B cell (primary cell): ENCODE results near the gene WASF3. TPM values are rescaled to one million over a fixed set of nuclear protein-coding genes. Genes with fewer than 3 reads are reported as not detected.

Experiments
- ATAC-seq: fragments of 200-7000 bp; cut with Tn5 transposase; one replicate; pipeline ENCODE4 v1.10.0; 2021; ENCODE audit warnings: low read depth, mild to moderate bottlenecking, moderate number of reproducible peaks, moderate library complexity
- CTCF ChIA-PET: fragments of 350-600 bp; sonication (Branson Sonifier 250); formaldehyde crosslinking; loops from one replicate; lab custom pipeline; 2021; ENCODE audit warnings: antibody characterized with exemption, inconsistent platforms; lab: Charles Lee
- POLR2A ChIA-PET: fragments of 350-600 bp; sonication (Branson Sonifier 250); formaldehyde crosslinking; loops from one replicate; lab custom pipeline; 2021; ENCODE audit warnings: antibody characterized with exemption; lab: Charles Lee
- DNase-seq: peaks from one replicate; pipeline ENCODE4 v3.0.0; 2013
- H2AFZ ChIP-seq: 2 replicates; pipeline ENCODE4 v1.6.1; 2012; ENCODE audit warnings: mild to moderate bottlenecking, low read depth, low read length; ENCODE audit not compliant: insufficient read depth, poor library complexity, severe bottlenecking
- H3K27ac ChIP-seq, 2 donors: 1 replicate in 1 of 2; 2 replicates in 1 of 2; pipeline ENCODE4 v1.5.1; 2012 to 2013; ENCODE audit warnings: low read length in 2 of 2, mild to moderate bottlenecking in 2 of 2, moderate library complexity in 1 of 2
- H3K27me3 ChIP-seq, 4 experiments: fragments of 200-600 bp in 1 of 4; sonication (generic) in 1 of 4; replicated peaks in 1 of 4; 1 replicate in 2 of 4; 2 replicates in 2 of 4; pipeline versions ENCODE4 v1.6.1 to v1.7.0; 2013 to 2016; ENCODE audit warnings: low read length in 3 of 4, mild to moderate bottlenecking in 2 of 4, mixed read lengths in 1 of 4, moderate library complexity in 1 of 4; ENCODE audit not compliant: insufficient read depth in 4 of 4, control insufficient read depth in 3 of 4; ENCODE audit errors: control extremely low read depth in 1 of 4
- H3K36me3 ChIP-seq, 2 experiments: replicated peaks in 1 of 2; 1 replicate in 1 of 2; 2 replicates in 1 of 2; pipeline versions ENCODE4 v1.6.1 to v1.7.1; 2013; ENCODE audit warnings: low read length in 1 of 2; ENCODE audit not compliant: insufficient read depth in 2 of 2, control insufficient read depth in 1 of 2; ENCODE audit errors: control extremely low read depth in 1 of 2, extremely low read depth in 1 of 2
- H3K4me1 ChIP-seq, 2 donors: fragments of 200-600 bp in 1 of 2; sonication (generic) in 1 of 2; 1 replicate in 1 of 2; 2 replicates in 1 of 2; pipeline versions ENCODE4 v1.5.1 to v1.6.1; 2013 to 2017; ENCODE audit warnings: low read length in 2 of 2; ENCODE audit not compliant: control insufficient read depth in 2 of 2, insufficient read depth in 2 of 2
- H3K4me2 ChIP-seq: replicated peaks from 2 replicates; pipeline ENCODE3; 2012; ENCODE audit warnings: mild to moderate bottlenecking, low read depth, low read length; ENCODE audit not compliant: poor library complexity, severe bottlenecking
- H3K4me3 ChIP-seq, 5 experiments: fragments of 200-600 bp in 1 of 5; sonication (generic) in 1 of 5; 1 replicate in 3 of 5; 2 replicates in 2 of 5; pipeline versions ENCODE4 v1.5.1 to v1.7.0; 2011 to 2016; ENCODE audit warnings: low read length in 4 of 5, mild to moderate bottlenecking in 4 of 5, low read depth in 2 of 5, control low read depth in 1 of 5, moderate library complexity in 1 of 5; ENCODE audit not compliant: insufficient read depth in 1 of 5; ENCODE audit errors: control extremely low read depth in 1 of 5, extremely low read depth in 1 of 5
- H3K79me2 ChIP-seq: fragments of 200-600 bp; sonication (generic); one replicate; pipeline ENCODE4 v1.6.0; 2016; ENCODE audit warnings: low read length; ENCODE audit not compliant: control insufficient read depth, insufficient read depth
- H3K9ac ChIP-seq: fragments of 200-600 bp; sonication (generic); 2 replicates; pipeline ENCODE4 v1.6.1; 2017; ENCODE audit warnings: mild to moderate bottlenecking, low read length, moderate library complexity
- H3K9me3 ChIP-seq, 3 donors: one replicate each; pipeline versions ENCODE4 v1.6.1 to v1.7.1; 2013; ENCODE audit warnings: low read length in 2 of 3; ENCODE audit not compliant: control insufficient read depth in 2 of 3, insufficient read depth in 1 of 3; ENCODE audit errors: control extremely low read depth in 1 of 3
- H4K20me1 ChIP-seq: 2 replicates; pipeline ENCODE4 v1.6.0; 2012; ENCODE audit warnings: mild to moderate bottlenecking, low read length; ENCODE audit not compliant: insufficient read depth, control insufficient read depth, poor library complexity, severe bottlenecking
- H3K27ac Mint-ChIP-seq: one replicate; pipeline ENCODE4 v1.8.0; 2021; ENCODE audit warnings: mixed read lengths
- H3K27me3 Mint-ChIP-seq: one replicate; pipeline ENCODE4 v1.8.0; 2021; ENCODE audit warnings: mixed read lengths
- H3K4me1 Mint-ChIP-seq: one replicate; pipeline ENCODE4 v1.8.0; 2021; ENCODE audit warnings: mixed read lengths
- H3K4me3 Mint-ChIP-seq: one replicate; pipeline ENCODE4 v1.8.0; 2021; ENCODE audit warnings: mixed read lengths
- H3K9me3 Mint-ChIP-seq: one replicate; pipeline ENCODE4 v1.8.0; 2022; ENCODE audit warnings: mixed read lengths; ENCODE audit not compliant: insufficient read depth
- CTCF ChIP-seq: fragments of 200-600 bp; IDR thresholded peaks from one replicate; pipeline ENCODE4 v1.8.0; 2022; ENCODE audit warnings: antibody characterized with exemption, mild to moderate bottlenecking
- EZH2 ChIP-seq: IDR thresholded peaks from 2 replicates; pipeline ENCODE4 v1.6.1; 2012; ENCODE audit warnings: borderline replicate concordance, low read depth, mild to moderate bottlenecking, moderate library complexity, low read length; ENCODE audit not compliant: insufficient read depth, poor library complexity, severe bottlenecking
- WGBS: methylation state at CpG from one replicate; pipeline ENCODE4 v1.1.5; 2013; ENCODE audit warnings: missing lambda C conversion rate; ENCODE audit not compliant: insufficient coverage; 5-methylcytosine and 5-hydroxymethylcytosine counted together
- intact Hi-C: fragments of 100-400 bp; cut with micrococcal nuclease; formaldehyde crosslinking; loops from one replicate; pipeline ENCODE4 v1.10.0; 2022
- polyA plus RNA-seq: library from polyadenylated mRNA; depleted of rRNA; stranded (reverse); fragments of >200 nt; gene quantifications from 2 replicates; pipeline ENCODE4 v1.2.3, GENCODE V29; 2012
- total RNA-seq, 2 donors: library from RNA; stranded (reverse); fragments of 120-200 nt in 1 of 2; gene quantifications; 1 replicate in 1 of 2; 2 replicates in 1 of 2; pipeline versions ENCODE4 v1.2.3 to v1.2.4, GENCODE V29; 2013 to 2022

The WASF3 gene
- total and polyA plus RNA-seq, 2 donors (not counting 1 experiment from before 2014, with no cell fraction given) = 0.18 to 0.89 TPM

DNA sequence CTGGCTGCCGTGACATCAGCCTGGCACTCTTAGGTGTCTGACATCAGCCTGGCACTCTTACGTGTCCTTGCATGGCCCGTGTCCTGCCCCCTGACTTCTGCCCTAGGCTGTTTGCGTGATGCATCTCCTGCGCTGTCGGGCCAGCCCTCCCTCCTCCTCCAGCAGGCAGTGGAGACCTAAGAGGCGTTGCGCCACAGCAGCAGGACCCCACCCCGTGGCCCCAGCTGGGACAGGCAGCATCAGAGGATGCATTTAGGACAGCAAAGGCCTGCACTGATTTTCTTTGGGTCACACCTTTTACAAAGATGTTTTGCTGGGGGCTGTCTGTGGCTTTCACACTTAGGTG, 137.8 kb downstream of the WASF3 start:
- no peak overlapping the region for H3K9ac ChIP-seq
- no peak overlapping the region for H2AFZ ChIP-seq
- WGBS = 96% methylated on average over 6 of the region's 9 CpGs
- DNase-seq (no peak), ATAC-seq (no peak)
- Mint-ChIP-seq H3K27me3 (peaks cover 9% of the 10 kb centered on the region), H3K9me3 (peaks cover 5% of the 10 kb centered on the region), H3K4me1 (peaks cover 6% of the 10 kb centered on the region), H3K4me3 (no peak overlapping the region), H3K27ac (no peak overlapping the region)
- no peak overlapping the region for H3K4me2 ChIP-seq
- H3K4me3 ChIP-seq = no peak overlapping the region
- H3K27me3 ChIP-seq = peaks cover 0 to 9% (median 0%) of the 10 kb centered on the region in 4 experiments
- ChIA-PET POLR2A (no interaction called here), CTCF (interaction anchor here (1.3 to 2.6 kb wide), 4 partner anchors 10 to 511 kb away, joined by 3 to 13 read pairs (median 4); no protein-coding TSS in a partner anchor)
- peaks cover 2 to 13% (median 8%) of the 10 kb centered on the region in 3 donors for H3K9me3 ChIP-seq
- peaks cover 0 to 5% of the 10 kb centered on the region in 2 donors for H3K4me1 ChIP-seq
- H3K36me3 ChIP-seq = no peaks in the 10 kb centered on the region
- H4K20me1 ChIP-seq = no peaks in the 10 kb centered on the region
- intact Hi-C loops = no loop called here
- no peaks in the 10 kb centered on the region for H3K79me2 ChIP-seq
- TF ChIP-seq EZH2 (no peak), CTCF (no peak)
- H3K27ac ChIP-seq = no peak overlapping the region

GRCh38 chr13:26695891-26696311, 138.4 kb downstream of the WASF3 start:
- POLR2A ChIA-PET = no interaction called here
- Histone ChIP-seq H3K27me3 (peaks cover 0 to 9% (median 0%) of the 10 kb centered on the region in 4 experiments), H3K4me2 (no peak overlapping the region), H3K79me2 (no peaks in the 10 kb centered on the region), H2AFZ (no peak overlapping the region), H3K4me1 (peaks cover 0 to 5% of the 10 kb centered on the region in 2 donors), H3K9me3 (peaks cover 1 to 13% (median 4%) of the 10 kb centered on the region in 3 donors), H3K36me3 (no peaks in the 10 kb centered on the region), H3K4me3 (no peak overlapping the region), H4K20me1 (no peaks in the 10 kb centered on the region), H3K27ac (no peak overlapping the region), H3K9ac (no peak overlapping the region)
- Mint-ChIP-seq H3K27me3 (peaks cover 9% of the 10 kb centered on the region), H3K27ac (no peak overlapping the region), H3K9me3 (peaks cover 5% of the 10 kb centered on the region), H3K4me3 (no peak overlapping the region), H3K4me1 (peaks cover 6% of the 10 kb centered on the region)
- WGBS = 81% methylated on average over 15 of the region's 15 CpGs
- DNase-seq (no peak), ATAC-seq (no peak)
- CTCF ChIA-PET = interaction anchor here (1.3 to 2.6 kb wide), 5 partner anchors 10 to 1121 kb away, joined by 3 to 19 read pairs (median 9); no protein-coding TSS in a partner anchor
- no peak for TF ChIP-seq EZH2
- no peak for TF ChIP-seq CTCF
- intact Hi-C loops = no loop called here
